HG02623 (cell line): Measurements from ENCODE around the gene LSM11.
A peak's percentile ranks its signal among the peaks of the same experiment; 100 is the strongest.
"Not testable (repeated sequence)": the region's sequence is repeated elsewhere in the genome, so short reads cannot be mapped to it uniquely, and the experiment has no call there.

ENCODE experiments used
- ATAC-seq: cut with Tn5 transposase; IDR thresholded peaks from one replicate; pipeline ENCODE4 v1.9.1; 2021; ENCODE audit warnings: moderate library complexity; ENCODE audit not compliant: unreplicated experiment

LSM11 gene

DNA sequence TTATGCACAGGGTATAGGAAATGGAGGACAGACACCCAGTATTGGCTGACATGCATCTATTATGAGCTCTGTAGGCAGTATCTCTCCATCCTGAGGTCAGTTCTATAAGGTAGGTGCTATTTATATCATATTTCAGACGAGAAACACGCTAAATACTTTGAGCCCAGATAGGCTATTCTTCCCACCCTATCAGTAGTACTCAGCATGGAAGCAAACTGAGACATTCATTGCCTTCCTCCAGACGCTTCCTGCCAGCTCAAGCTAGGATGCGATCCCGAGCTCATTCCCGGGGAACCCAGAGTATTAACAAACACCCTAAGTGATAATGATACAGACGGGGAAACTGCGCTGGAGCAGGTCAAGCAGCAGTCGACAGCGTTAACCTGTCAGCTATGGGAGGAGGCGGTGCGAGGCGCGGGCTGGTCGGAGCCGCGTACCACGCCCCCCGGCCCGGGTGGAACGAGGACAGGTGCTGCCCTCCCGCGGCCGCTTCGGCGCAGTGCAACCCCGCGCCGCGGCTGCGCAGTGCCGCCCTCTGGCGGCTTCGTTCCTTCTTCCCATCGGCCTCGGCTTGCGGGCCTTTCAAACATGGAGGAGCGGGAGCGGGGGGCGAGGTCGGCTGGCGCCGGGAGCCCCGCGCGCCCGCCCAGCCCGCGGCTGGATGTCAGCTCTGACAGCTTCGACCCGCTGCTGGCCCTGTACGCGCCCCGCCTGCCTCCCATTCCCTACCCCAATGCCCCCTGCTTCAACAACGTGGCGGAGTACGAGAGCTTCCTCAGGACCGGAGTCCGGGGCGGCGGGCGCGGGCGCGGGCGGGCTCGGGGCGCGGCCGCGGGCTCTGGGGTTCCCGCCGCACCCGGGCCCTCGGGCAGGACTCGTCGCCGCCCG, at the start of gene LSM11:
LSM11 (plus strand) TSS at position 550 of the 888 bp plus-strand sequence; CDS start at position 589, 39 bp downstream.
- ATAC-seq = peak; percentile 95

DNA sequence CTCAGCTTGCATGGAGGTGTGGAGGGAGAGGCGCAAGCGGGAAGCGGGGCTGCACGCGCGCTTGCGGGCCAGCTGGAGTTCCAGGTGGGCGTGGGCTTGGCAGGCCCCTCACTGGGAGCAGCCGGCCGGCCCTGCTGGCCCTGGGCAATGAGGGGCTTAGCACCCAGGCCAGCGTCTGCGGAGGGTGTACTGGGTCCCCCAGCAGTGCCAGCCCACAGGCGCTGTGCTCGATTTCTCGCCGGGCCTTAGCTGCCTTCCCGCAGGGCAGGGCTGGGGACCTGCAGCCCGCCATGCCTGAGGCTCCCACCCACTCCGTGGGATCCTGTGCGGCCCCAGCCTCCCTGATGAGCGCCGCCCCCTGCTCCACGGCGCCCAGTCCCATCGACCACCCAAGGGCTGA, 49.7 kb upstream of the LSM11 start:
- ATAC-seq = not testable (repeated sequence)

- not testable (repeated sequence) for ATAC-seq
These were observed 47.4 kb upstream of the LSM11 start for GRCh38 chr5:157696154-157696553.

DNA sequence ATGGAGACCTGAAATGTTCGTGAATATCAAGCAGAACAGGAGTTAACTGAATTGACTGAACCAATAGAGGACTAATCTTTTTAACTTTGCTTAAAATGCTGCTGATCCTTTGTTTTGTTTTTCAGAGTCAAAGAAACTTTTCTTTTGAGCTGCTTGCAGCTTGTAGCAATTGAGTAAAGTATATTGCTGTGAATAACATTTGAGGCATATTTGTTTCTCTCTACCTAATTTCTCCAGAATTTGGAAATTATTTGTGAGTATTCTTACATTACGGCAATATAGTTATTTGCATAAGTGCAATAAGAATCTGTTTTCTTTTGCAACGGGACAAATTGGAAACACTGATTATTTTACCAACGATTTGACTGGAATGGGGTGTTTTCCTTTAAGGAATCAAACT, 44.8 kb upstream of the LSM11 start:
- ATAC-seq = not testable (repeated sequence)

DNA sequence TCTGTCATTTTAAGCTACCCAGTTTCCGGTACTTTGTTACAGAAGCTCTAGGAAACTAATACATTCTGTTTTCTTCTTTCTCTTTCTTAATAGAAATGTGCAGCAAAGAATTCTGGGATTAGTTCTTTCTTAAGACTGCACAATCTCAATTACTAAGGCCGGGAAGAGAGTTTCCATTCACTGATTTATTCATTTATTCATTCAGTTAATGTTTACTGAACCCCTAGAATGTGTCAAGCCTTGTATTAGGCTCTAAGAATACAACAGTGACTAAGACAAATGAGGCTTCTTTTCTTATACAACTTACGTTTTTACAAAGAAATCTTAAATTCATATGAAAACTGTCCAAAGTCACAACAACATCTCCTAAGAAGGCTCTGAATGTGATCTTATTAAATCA, 39.8 kb upstream of the LSM11 start:
- ATAC-seq = no peak

GRCh38 chr5:157708866-157709265, 34.6 kb upstream of the LSM11 start:
- no peak for ATAC-seq

- no peak for ATAC-seq
These were observed 34.2 kb upstream of the LSM11 start for GRCh38 chr5:157709346-157709745.

GRCh38 chr5:157710431-157710830, 33.1 kb upstream of the LSM11 start:
- ATAC-seq = no peak

GRCh38 chr5:157710882-157711281, 32.6 kb upstream of the LSM11 start:
- no peak for ATAC-seq

GRCh38 chr5:157713830-157714595, 29.5 kb upstream of the LSM11 start:
- ATAC-seq = no peak

GRCh38 chr5:157714596-157714864, 29.0 kb upstream of the LSM11 start:
- ATAC-seq = no peak

GRCh38 chr5:157718519-157718918, 25.0 kb upstream of the LSM11 start:
- peak; percentile 58 for ATAC-seq

- no peak for ATAC-seq
These were observed 24.3 kb upstream of the LSM11 start for GRCh38 chr5:157719245-157719644.

DNA sequence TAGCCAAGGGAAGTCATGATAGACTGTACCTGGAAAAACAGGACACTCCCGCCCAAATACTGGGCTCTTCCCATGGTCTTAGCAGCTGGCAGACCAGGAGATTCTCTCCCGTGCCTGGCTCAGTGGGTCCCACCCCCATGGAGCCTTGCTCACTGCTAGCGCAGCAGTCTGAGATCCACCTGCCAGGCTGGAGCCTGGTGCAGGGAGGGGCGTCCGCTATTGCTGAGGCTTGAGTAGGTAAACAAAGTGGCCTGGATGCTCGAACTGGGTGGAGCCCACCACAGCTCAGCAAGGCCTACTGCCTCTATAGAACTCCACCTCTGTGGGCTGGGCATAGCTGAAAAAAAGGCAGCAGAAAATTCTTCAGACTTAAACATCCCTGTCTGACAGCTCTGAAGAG, 22.4 kb upstream of the LSM11 start:
- ATAC-seq = no peak

GRCh38 chr5:157722895-157723294, 20.6 kb upstream of the LSM11 start:
- not testable (repeated sequence) for ATAC-seq

DNA sequence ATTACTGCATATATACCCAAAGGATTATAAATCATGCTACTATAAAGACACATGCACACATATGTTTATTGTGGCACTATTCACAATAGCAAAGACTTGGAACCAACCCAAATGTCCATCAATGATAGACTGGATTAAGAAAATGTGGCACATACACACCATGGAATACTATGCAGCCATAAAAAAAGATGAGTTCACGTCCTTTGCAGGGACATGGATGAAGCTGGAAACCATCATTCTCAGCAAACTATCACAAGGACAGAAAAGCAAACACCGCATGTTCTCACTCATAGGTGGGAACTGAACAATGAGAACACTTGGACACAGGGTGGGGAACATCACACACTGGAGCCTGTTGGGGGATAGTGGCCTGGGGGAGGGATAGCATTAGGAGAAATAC, 16.9 kb upstream of the LSM11 start:
- not testable (repeated sequence) for ATAC-seq

- not testable (repeated sequence) for ATAC-seq
These were observed 15.7 kb upstream of the LSM11 start for GRCh38 chr5:157727858-157728257.

GRCh38 chr5:157729858-157730257, 13.7 kb upstream of the LSM11 start:
- ATAC-seq = peak; percentile 45

DNA sequence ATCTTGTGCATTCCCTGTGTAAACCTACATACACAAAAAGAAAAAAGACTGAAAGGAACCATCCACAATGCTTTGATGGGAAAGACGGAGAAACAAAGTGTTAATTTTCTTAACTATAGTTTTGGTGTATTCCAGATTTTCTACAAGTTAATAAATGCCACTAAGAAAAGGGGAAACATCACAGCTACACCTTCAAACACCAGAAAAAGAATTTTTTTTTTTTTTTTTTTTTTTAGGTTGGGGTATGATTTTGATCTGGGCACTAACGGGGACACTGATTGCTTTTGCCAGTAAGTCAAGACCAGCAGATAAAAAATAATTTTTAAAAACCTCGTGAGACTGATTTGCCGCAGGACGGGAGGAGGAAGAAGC, 12.6 kb upstream of the LSM11 start:
- ATAC-seq = no peak

DNA sequence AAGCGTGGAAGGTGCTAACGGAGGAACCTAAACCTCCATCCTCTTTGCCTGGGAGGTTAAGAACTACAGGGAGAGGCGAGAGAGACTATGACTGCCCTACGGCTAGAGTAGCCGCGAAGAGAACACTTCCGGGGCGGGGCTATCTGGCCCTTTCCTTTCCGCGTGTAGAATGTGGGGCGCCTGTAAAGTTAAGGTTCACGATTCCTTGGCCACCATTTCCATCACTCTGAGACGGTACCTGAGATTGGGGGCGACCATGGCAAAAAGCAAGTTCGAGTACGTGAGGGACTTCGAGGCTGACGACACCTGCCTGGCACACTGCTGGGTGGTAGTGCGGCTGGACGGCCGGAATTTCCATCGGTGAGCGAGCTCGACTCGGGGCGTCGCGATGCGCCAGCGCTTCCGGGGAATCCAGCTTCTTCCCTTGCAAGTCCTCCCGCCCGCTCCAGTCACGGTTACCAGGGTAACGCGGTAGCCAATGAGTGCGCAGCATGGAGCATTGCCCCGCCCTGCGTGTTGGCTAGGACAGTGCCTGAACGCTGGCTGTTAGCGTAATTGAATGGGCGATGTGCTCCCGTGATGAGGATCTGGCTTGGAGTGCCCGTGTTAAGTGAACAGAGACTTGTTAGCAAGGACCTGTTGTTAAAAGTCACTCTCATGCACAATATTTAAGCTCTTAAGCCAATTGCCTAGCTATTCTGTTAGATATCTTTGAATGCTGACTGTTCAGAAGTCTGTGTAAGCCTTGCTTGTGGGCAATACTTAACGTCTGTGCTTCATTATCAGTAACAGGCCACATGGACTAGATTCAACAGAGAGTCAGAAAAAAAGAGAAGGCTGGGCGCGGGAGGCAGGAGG, 12.0 kb upstream of the LSM11 start, which contains the start of gene THG1L:
THG1L (plus strand) TSS at position 149 of the 858 bp plus-strand sequence; CDS start at position 170, 21 bp downstream.
- peak; percentile 92 for ATAC-seq

DNA sequence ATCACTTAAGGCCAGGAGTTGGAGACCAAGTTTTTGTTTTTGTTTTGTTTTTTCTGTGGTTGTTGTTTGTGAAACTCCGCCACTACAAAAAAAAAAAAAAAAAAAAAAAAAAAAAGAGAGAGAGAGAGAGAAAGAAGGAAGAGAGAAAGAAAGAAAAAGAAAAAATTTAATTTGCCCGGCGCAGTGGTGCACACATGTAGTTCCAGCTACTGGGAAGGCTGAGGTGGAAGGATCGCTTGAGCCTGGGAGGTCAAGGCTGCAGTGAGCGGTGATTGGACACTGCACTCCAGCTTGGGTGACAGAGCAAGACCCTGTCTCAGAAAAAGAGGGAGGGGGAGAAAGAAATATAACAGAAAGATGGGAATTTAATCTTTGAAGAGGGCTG, 11.4 kb upstream of the LSM11 start:
- ATAC-seq = no peak
